ENCODE data around the gene CDKL1.

DNA sequence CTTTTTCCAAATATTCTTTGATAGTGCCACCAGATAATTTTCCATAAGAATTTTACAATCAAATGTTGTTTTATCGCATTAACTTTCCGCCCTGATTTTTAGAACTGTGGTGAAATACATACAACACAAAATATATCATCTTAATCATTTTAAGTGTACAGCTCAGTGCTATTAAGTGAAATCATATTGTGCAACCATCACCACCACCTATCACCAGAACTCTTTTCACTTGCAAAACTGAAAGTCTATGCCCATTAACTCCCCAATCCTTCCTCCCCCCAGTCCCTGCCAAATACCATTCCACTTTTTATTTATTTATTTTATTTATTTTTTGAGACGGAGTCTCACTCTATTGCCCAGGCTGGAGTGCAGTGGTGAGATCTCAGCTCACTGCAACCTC is 36.6 kb downstream of the CDKL1 start:
- TF ChIP-seq, protein P1, sequence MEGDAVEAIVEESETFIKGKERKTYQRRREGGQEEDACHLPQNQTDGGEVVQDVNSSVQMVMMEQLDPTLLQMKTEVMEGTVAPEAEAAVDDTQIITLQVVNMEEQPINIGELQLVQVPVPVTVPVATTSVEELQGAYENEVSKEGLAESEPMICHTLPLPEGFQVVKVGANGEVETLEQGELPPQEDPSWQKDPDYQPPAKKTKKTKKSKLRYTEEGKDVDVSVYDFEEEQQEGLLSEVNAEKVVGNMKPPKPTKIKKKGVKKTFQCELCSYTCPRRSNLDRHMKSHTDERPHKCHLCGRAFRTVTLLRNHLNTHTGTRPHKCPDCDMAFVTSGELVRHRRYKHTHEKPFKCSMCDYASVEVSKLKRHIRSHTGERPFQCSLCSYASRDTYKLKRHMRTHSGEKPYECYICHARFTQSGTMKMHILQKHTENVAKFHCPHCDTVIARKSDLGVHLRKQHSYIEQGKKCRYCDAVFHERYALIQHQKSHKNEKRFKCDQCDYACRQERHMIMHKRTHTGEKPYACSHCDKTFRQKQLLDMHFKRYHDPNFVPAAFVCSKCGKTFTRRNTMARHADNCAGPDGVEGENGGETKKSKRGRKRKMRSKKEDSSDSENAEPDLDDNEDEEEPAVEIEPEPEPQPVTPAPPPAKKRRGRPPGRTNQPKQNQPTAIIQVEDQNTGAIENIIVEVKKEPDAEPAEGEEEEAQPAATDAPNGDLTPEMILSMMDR (conservative IDR thresholded peaks at IDR 0.05): no peak
- TF ChIP-seq EZH2 (IDR thresholded peaks at IDR 0.05; ENCODE audit: low read depth): no peak
